Measurements from ENCODE around the gene CD96.

DNA sequence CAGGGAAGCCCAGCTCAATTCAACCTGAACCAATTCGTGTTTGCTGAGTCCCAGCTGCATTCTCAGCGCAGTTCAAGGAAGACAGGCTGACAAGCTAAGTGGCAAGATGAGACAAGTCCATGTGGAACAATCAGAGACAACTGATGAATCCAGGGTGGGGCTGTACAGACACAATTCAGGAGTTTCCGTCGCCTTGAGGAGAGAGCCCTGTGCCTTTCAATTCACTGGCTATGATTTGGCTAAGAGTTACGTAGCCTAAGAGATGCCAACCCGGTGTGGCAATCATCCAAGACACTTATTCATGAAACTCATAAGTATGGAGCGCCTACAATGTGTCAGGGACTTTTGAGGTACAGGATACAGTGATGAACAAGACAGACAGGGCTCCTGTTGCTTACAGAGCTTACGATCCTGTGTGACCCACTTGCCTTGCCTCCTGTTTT is 68.6 kb downstream of the CD96 start:
- no peak for TF ChIP-seq CTCF (conservative IDR thresholded peaks at IDR 0.05; ENCODE audit: low read length)
- TF ChIP-seq EZH2phosphoT487 (IDR thresholded peaks at IDR 0.05; ENCODE audit: borderline replicate concordance, low read depth, low read length) = no peak

Data from OCI-LY7 (cell line).